Small intestine (tissue), 16 donors: ENCODE data around the gene ARID4A. TPM values are rescaled to one million over a fixed set of nuclear protein-coding genes. Genes with fewer than 3 reads are reported as not detected.
A peak's percentile ranks its signal among the peaks of the same experiment; 100 is the strongest.
"Not testable (repeated sequence)": the region's sequence is repeated elsewhere in the genome, so short reads cannot be mapped to it uniquely, and the experiment has no call there.

Experiments used
- DNase-seq, 2 donors: peaks; one replicate each; pipeline versions ENCODE4 v3.0.0 to v3.0.0-alpha.2; 2013
- FAIRE-seq: peaks from 2 replicates; lab custom pipeline; 2012; peaks lifted over from hg19 to GRCh38; lab: Jason Lieb, UNC
- H3K27ac ChIP-seq, 3 donors: one replicate each; pipeline ENCODE4 v1.5.1; 2013; ENCODE audit warnings: low read length in 2 of 3, mild to moderate bottlenecking in 2 of 3, control low read depth in 1 of 3, inconsistent platforms in 1 of 3, low read depth in 1 of 3, moderate library complexity in 1 of 3
- H3K27me3 ChIP-seq, 3 donors: one replicate each; pipeline ENCODE4 v1.6.1; 2013; ENCODE audit warnings: low read length in 3 of 3, inconsistent platforms in 1 of 3; ENCODE audit not compliant: control insufficient read depth in 3 of 3, insufficient read depth in 3 of 3
- H3K36me3 ChIP-seq, 3 donors: one replicate each; pipeline ENCODE4 v1.6.1; 2013; ENCODE audit warnings: low read length in 3 of 3, inconsistent platforms in 1 of 3, low read depth in 1 of 3, mild to moderate bottlenecking in 1 of 3, moderate library complexity in 1 of 3; ENCODE audit not compliant: control insufficient read depth in 3 of 3, insufficient read depth in 2 of 3
- H3K4me1 ChIP-seq, 3 donors: one replicate each; pipeline ENCODE4 v1.6.1; 2013; ENCODE audit warnings: low read length in 2 of 3, inconsistent platforms in 1 of 3, low read depth in 1 of 3, mild to moderate bottlenecking in 1 of 3, moderate library complexity in 1 of 3; ENCODE audit not compliant: control insufficient read depth in 3 of 3, insufficient read depth in 2 of 3
- H3K4me3 ChIP-seq, 3 donors: one replicate each; pipeline ENCODE4 v1.5.1; 2013; ENCODE audit warnings: low read length in 3 of 3, control low read depth in 1 of 3, inconsistent platforms in 1 of 3, low read depth in 1 of 3, mild to moderate bottlenecking in 1 of 3, moderate library complexity in 1 of 3
- H3K9me3 ChIP-seq, 2 donors: one replicate each; pipeline ENCODE4 v1.6.1; 2013; ENCODE audit warnings: low read depth in 1 of 2, low read length in 1 of 2; ENCODE audit not compliant: control insufficient read depth in 2 of 2, insufficient read depth in 1 of 2
- WGBS, 3 donors: extraction: QIAGEN DNeasy Blood & Tissue Kit; methylation state at CpG; one replicate each; pipeline ENCODE4 v1.1.7; 2013; 5-methylcytosine and 5-hydroxymethylcytosine counted together
- long read RNA-seq, 10 donors: transcript quantifications; one replicate each; lab custom pipeline, GENCODE V29; 2026
- polyA plus RNA-seq, 4 donors: library from polyadenylated mRNA; stranded (reverse) in 3 of 4; unstranded in 1 of 4; fragments of 200-250 nt in 3 of 4; fragments of 120-200 nt in 1 of 4; gene quantifications; one replicate each; pipeline versions ENCODE4 v1.2.1 to v1.2.3, GENCODE V29; 2013
- donor health status: healthy with polysubstance abuse.
- donor health status: control.
- donor health status: control.
- donor health status: Bipolar disorder and iron deficiency.
- donor health status: healthy.

The ARID4A gene, protein sequence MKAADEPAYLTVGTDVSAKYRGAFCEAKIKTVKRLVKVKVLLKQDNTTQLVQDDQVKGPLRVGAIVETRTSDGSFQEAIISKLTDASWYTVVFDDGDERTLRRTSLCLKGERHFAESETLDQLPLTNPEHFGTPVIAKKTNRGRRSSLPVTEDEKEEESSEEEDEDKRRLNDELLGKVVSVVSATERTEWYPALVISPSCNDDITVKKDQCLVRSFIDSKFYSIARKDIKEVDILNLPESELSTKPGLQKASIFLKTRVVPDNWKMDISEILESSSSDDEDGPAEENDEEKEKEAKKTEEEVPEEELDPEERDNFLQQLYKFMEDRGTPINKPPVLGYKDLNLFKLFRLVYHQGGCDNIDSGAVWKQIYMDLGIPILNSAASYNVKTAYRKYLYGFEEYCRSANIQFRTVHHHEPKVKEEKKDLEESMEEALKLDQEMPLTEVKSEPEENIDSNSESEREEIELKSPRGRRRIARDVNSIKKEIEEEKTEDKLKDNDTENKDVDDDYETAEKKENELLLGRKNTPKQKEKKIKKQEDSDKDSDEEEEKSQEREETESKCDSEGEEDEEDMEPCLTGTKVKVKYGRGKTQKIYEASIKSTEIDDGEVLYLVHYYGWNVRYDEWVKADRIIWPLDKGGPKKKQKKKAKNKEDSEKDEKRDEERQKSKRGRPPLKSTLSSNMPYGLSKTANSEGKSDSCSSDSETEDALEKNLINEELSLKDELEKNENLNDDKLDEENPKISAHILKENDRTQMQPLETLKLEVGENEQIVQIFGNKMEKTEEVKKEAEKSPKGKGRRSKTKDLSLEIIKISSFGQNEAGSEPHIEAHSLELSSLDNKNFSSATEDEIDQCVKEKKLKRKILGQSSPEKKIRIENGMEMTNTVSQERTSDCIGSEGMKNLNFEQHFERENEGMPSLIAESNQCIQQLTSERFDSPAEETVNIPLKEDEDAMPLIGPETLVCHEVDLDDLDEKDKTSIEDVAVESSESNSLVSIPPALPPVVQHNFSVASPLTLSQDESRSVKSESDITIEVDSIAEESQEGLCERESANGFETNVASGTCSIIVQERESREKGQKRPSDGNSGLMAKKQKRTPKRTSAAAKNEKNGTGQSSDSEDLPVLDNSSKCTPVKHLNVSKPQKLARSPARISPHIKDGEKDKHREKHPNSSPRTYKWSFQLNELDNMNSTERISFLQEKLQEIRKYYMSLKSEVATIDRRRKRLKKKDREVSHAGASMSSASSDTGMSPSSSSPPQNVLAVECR
- polyA plus RNA-seq, result 10 to 100 TPM in 1 of 4 donors, 1 to 10 TPM in 3; 5.5 to 20.8 (median 7.5) TPM
- long read RNA-seq, donor 1, result 0 reads
- long read RNA-seq, donor 2, partial matches to known transcripts, result 0 of 1 reads
- long read RNA-seq, donor 2, other reads (novel, unspliced or antisense), result 0 of 1 reads
- long read RNA-seq, donor 3, partial matches to known transcripts, result 7 of 7 reads
- long read RNA-seq, donor 3, other reads (novel, unspliced or antisense), result 0 of 7 reads
- long read RNA-seq, donor 4, result 0 reads
- long read RNA-seq, donor 5, full-length matches to known transcripts, result 2 of 2 reads
- long read RNA-seq, donor 5, partial matches to known transcripts, result 0 of 2 reads
- long read RNA-seq, donor 5, other reads (novel, unspliced or antisense), result 0 of 2 reads
- long read RNA-seq, donor 6, partial matches to known transcripts, result 6 of 7 reads
- long read RNA-seq, donor 6, other reads (novel, unspliced or antisense), result 0 of 7 reads
- long read RNA-seq, donor 7, result 0 reads
- long read RNA-seq, donor 8, result 0 reads
- long read RNA-seq, donor 9, result 0 reads
- long read RNA-seq, donor 10, partial matches to known transcripts, result 17 of 18 reads
- long read RNA-seq, donor 10, other reads (novel, unspliced or antisense), result 0 of 18 reads

DNA sequence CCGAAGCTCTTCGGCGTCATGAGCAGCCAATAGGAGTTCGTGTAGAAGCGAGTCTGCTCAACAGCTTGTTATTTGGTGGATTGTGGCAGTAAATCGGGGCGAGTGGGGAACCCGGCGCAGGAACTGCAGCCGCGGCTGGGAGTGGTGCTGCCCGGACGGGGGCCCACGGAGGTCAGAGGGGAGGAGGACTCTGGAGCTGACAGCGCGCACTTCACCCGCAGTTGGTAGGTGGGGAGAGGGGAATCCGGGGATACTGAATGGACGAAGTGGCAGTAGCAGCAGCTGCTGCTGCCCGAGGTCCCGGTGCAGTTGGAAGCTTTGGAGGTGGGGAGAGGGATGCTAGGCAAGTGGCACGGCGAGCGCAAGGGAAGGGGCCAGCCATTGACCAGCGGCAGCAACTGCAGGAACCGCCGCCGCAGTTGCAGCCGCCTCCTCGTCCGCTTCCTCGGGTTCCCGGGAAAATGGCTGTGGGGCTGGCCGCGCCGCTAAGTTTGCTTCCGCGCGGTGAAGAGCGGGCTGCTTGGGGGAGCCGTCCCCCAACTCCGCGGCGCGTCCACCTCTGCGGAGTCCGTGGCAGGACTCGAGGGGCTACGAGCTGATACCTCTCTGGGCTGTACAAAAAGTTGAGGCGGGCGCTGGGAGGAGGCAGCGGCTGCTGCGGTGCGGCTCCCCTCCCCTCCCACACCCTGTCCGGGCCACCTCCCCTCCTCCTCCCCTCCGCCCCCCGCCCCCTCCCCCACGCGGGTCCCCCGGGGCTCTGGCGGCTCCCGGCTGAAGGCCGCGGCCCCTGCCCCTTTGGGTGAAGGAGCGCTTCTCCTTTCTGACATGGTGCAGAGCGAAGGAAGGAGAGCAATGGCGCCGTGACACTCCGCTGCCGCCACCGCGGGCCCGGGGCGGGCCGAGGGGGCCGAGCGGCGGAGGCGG is at the start of gene ARID4A:
Gene ARID4A (plus strand): TSS at position 79 of the 924 bp plus-strand sequence. CDS start 1,300 bp downstream, outside the sequence.
- Histone ChIP-seq H3K4me3 (peak within 1 kb of the TSS; percentile 97 to 100 (median 99)), H3K27ac (peak within 1 kb of the TSS; percentile 96 to 99 (median 99)), H3K27me3 (no peaks in the 10 kb centered on the region), H3K4me1 (peaks cover 0 to 6% (median 0%) of the 10 kb centered on the region in 3 donors), H3K9me3 (no peaks in the 10 kb centered on the region), H3K36me3 (peaks cover 6 to 23% (median 10%) of the 10 kb centered on the region in 3 donors)
- WGBS, 3 donors, result 0 to 1% (median 0%) methylated on average over 39 to 78 of the region's 79 CpGs
- FAIRE-seq (no peak), DNase-seq (peak in 1 of 2 donors; percentile 20)

DNA sequence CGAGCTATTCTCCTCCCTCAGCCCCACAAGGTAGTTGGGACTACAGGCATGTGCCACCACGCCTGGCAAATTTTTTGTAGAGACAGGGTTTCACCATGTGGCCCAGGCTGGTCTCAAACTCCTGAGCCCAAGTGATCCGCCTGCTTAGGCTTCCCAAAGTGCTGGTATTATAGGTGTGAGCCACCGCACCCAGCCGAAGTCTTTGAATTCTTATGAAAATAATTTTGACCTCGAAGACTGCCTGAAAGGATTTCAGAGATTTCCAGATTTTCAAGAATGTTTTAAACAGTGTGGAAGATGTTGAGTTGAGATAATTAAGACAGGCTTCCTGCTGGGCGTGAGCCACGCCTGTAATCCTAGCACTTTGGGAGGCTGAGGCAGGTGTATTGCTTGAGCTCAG is 48.7 kb upstream of the ARID4A start:
- H3K4me3 ChIP-seq, result no peak overlapping the region
- peaks cover 2 to 11% (median 3%) of the 10 kb centered on the region in 3 donors for H3K4me1 ChIP-seq
- WGBS, 3 donors, result 93 to 94% (median 94%) methylated on average over 8 of the region's 8 CpGs
- H3K27me3 ChIP-seq, result no peaks in the 10 kb centered on the region
- FAIRE-seq (no peak), DNase-seq (no peak)
- H3K9me3 ChIP-seq, result no peaks in the 10 kb centered on the region
- H3K36me3 ChIP-seq, result peaks cover 9 to 35% (median 10%) of the 10 kb centered on the region in 3 donors
- H3K27ac ChIP-seq, result no peak overlapping the region

DNA sequence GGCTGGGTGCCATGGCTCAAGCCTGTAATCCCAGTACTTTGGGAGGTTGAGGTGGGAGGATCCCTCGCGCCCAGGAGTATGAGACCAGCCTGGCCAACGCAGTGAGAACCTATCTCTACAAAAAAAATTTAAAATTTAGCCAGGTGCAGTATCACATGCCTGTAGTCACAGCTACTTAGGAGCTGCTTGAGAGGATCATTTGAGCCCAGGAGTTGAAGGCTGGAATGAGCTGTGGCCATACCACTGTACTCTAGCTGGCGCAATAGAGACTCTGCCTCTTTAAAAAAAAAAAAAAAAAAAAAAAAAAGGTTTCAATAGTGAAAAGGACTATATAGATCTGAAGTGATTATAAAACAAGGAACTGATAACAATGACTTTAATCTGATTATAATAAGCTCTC is 40.2 kb upstream of the ARID4A start:
- H3K4me1 ChIP-seq, result no peaks in the 10 kb centered on the region
- H3K27ac ChIP-seq, result no peak overlapping the region
- H3K9me3 ChIP-seq, result no peaks in the 10 kb centered on the region
- 97 to 98% (median 98%) methylated on average over 4 of the region's 4 CpGs for WGBS, 3 donors
- FAIRE-seq (no peak), DNase-seq (no peak)
- H3K27me3 ChIP-seq, result no peaks in the 10 kb centered on the region
- peaks cover 7 to 61% (median 16%) of the 10 kb centered on the region in 3 donors for H3K36me3 ChIP-seq
- no peak overlapping the region for H3K4me3 ChIP-seq

DNA sequence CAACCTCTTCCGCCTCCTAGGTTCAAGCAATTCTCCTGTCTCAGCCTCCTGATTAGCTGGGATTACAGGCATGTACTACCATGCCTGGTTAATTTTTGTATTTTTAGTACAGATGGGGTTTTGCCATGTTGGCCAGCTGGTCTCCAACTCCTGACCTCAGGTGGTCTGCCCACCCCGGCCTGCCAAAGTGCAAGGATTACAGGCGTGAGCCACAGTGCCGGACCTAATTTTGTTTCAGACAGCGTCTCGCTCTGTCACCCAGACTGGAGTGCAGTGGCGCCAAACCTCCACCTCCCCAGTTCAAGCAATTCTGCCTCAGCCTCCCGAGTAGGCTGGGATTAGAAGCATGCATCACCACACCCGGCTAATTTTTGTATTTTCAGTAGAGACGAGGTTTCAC is 36.4 kb upstream of the ARID4A start:
- peaks cover 20 to 49% (median 27%) of the 10 kb centered on the region in 3 donors for H3K36me3 ChIP-seq
- not testable (repeated sequence) for DNase-seq, H3K27ac ChIP-seq, FAIRE-seq, H3K4me3 ChIP-seq, H3K4me1 ChIP-seq, H3K9me3 ChIP-seq, H3K27me3 ChIP-seq
- WGBS, 3 donors, result 95 to 96% (median 95%) methylated on average over 10 of the region's 10 CpGs

DNA sequence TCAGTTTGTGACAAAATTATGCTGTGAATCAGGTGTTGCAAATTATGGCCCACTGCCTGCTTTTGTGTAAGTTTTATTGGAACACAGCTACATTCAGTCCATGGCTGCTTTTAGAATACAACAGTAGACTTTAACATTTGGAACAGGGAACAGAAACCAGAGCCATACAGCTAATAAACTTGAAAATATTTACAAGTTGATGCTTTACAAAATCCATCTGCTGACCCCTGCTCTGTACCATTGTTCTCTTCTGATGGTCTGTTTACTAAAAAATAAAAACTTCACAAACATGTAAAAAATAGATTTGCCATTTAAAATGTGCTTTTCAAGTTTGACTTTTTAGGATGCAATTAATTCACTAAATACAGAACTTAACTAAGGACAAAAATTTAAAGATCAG is 33.0 kb upstream of the ARID4A start:
- Histone ChIP-seq H3K27me3 (no peaks in the 10 kb centered on the region), H3K9me3 (no peaks in the 10 kb centered on the region), H3K36me3 (peaks cover 14 to 48% (median 22%) of the 10 kb centered on the region in 3 donors), H3K27ac (no peak overlapping the region), H3K4me3 (no peak overlapping the region), H3K4me1 (no peaks in the 10 kb centered on the region)
- FAIRE-seq, result no peak
- DNase-seq, result no peak

DNA sequence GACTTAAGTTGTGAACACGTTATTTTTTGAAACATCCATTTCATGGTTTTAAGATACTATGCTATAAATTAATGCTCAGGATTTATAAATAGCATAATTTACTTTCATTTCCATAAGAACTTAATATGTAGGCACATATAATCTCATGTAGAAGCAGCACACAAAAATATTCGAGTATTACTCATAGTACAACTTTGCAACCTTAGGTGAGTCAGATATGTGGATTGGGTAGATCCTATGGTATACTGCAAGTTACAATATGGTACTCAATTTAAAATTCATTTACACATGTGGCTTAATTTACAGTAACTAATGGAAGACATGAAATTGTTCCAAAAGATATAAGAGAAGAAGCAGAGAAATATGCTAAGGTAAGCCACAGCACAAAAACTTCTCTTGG is 27.7 kb upstream of the ARID4A start:
- no peak for FAIRE-seq
- WGBS, 3 donors, result 53 to 70% (median 58%) methylated on average over 2 of the region's 2 CpGs
- Histone ChIP-seq H3K4me3 (no peak overlapping the region), H3K27me3 (no peaks in the 10 kb centered on the region), H3K36me3 (peaks cover 9 to 34% (median 15%) of the 10 kb centered on the region in 3 donors), H3K4me1 (peaks cover 0 to 10% (median 3%) of the 10 kb centered on the region in 3 donors), H3K9me3 (no peaks in the 10 kb centered on the region), H3K27ac (no peak overlapping the region)
- no peak for DNase-seq
